GM10266 (cell line): ENCODE measurements around the gene OSM.

Experiments used
- DNase-seq: peaks from one replicate; pipeline ENCODE4 v3.0.0; 2012; ENCODE audit errors: extremely low spot score
- CTCF ChIP-seq: IDR thresholded peaks from 2 replicates; pipeline ENCODE4 v1.5.1; 2012; ENCODE audit warnings: mild to moderate bottlenecking, low read depth; ENCODE audit not compliant: control insufficient read depth, insufficient read depth; ENCODE audit errors: missing control alignments

The OSM gene

GRCh38 chr22:30246814-30247376, 19.8 kb downstream of the OSM start:
- DNase-seq, result no peak
- TF ChIP-seq CTCF, result no peak

- peak; percentile 75 for DNase-seq
- TF ChIP-seq CTCF, result peak; percentile 34
Observed at GRCh38 chr22:30245985-30246813, 20.5 kb downstream of the OSM start, which contains the start of gene LIF. TSS of gene LIF (minus strand) at chr22:30246759. CDS start at chr22:30246695, 64 bp downstream.

- TF ChIP-seq CTCF, result no peak
- DNase-seq, result no peak
Observed at GRCh38 chr22:30245181-30245984, 21.3 kb downstream of the OSM start.

GRCh38 chr22:30244641-30245040, 22.0 kb downstream of the OSM start:
- DNase-seq, result no peak
- TF ChIP-seq CTCF, result no peak

- DNase-seq, result no peak
- TF ChIP-seq CTCF, result no peak
Observed at GRCh38 chr22:30244066-30244465, 22.6 kb downstream of the OSM start.

GRCh38 chr22:30243661-30244060, 23.0 kb downstream of the OSM start:
- DNase-seq, result no peak
- TF ChIP-seq CTCF, result no peak
